ENCODE measurements around the gene PCNA.

Gene PCNA

DNA sequence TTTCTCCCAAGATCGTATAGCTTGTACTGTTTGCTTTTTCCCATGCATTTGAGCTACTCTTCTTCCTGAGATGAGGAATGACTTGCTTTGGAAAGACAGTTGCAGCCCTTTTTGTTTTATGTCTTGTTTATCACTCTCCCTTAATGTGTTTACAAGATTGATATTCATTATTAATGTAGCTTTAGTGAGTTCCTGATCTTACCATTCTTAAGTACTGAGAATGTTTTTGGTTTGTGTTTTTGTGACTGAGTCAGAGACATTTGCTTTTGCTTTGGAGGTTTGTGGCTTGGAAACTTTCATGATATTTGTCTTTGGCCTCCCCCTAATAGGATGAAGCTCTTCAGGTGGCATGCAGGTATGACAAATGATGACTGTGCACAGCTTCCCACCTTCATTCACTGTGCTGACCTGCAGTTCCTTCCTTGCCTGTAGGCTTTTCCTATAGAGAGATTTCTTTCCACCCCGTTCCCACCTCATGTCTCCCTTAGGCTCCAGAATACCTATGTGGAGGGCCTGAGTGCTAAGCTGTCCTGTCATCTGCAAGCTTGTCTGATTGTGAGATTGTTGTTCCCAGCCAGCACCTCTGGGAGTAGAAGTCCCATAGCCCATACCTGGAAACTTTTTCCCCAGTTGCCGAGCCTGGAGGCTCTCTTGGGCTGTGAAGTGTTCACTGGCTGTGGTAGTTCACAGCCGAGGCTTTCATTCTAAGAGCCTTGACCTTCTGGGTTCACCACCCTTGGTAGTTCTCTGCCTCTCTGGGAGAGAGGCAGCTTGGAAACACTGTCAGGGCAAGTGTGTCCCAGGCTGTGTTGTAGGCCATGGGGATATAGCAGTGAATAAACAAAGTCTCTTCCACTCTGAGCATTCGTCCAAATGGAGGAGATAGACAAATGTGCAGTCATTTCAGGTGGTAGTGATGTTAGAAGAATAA lies 34.1 kb upstream of the PCNA start:
- Histone ChIP-seq H3K4me1 (ENCODE audit: control insufficient read depth, insufficient read depth, low read length, unreplicated experiment) (peaks cover 32% of the 10 kb centered on the region), H3K27ac (ENCODE audit: low read depth, low read length) (no peak overlapping the region), H3K4me3 (ENCODE audit: low read depth, low read length) (no peak overlapping the region), H3K36me3 (ENCODE audit: insufficient read depth, low read length) (no peaks in the 10 kb centered on the region), H3K79me2 (ENCODE audit: control insufficient read depth, insufficient read depth, low read length, unreplicated experiment) (peaks cover 43% of the 10 kb centered on the region), H3K27me3 (ENCODE audit: insufficient read depth, low read length) (no peaks in the 10 kb centered on the region), H2AFZ (ENCODE audit: low read length, unreplicated experiment) (no peak overlapping the region)

DNA sequence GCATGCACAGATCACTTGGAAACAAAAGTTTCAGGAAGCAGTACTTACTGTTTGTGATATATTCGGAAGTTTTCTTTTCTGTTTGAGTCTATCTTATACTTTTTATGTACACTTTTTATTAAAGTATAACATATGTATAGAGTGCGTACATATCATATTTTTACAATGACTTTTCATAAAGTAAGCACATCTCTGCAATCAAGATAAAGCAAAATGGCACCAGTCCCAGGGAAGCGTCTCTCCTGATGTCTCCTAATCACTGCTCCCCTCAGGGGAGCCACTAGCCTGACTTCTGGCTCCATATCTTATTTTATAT lies 33.4 kb upstream of the PCNA start:
- peaks cover 32% of the 10 kb centered on the region for H3K4me1 ChIP-seq (ENCODE audit: control insufficient read depth, insufficient read depth, low read length, unreplicated experiment)
- no peak overlapping the region for H3K4me3 ChIP-seq (ENCODE audit: low read depth, low read length)
- H3K36me3 ChIP-seq (ENCODE audit: insufficient read depth, low read length) = no peaks in the 10 kb centered on the region
- no peak overlapping the region for H2AFZ ChIP-seq (ENCODE audit: low read length, unreplicated experiment)
- no peaks in the 10 kb centered on the region for H3K27me3 ChIP-seq (ENCODE audit: insufficient read depth, low read length)
- H3K27ac ChIP-seq (ENCODE audit: low read depth, low read length) = no peak overlapping the region
- H3K79me2 ChIP-seq (ENCODE audit: control insufficient read depth, insufficient read depth, low read length, unreplicated experiment) = peaks cover 36% of the 10 kb centered on the region

GRCh38 chr20:5150226-5151076 lies 30.7 kb upstream of the PCNA start:
- peaks cover 13% of the 10 kb centered on the region for H3K4me1 ChIP-seq (ENCODE audit: control insufficient read depth, insufficient read depth, low read length, unreplicated experiment)

GRCh38 chr20:5149892-5150225 lies 30.1 kb upstream of the PCNA start:
- Histone ChIP-seq H2AFZ (ENCODE audit: low read length, unreplicated experiment) (no peak overlapping the region), H3K27me3 (ENCODE audit: insufficient read depth, low read length) (no peaks in the 10 kb centered on the region), H3K79me2 (ENCODE audit: control insufficient read depth, insufficient read depth, low read length, unreplicated experiment) (peaks cover 21% of the 10 kb centered on the region), H3K4me3 (ENCODE audit: low read depth, low read length) (no peak overlapping the region), H3K36me3 (ENCODE audit: insufficient read depth, low read length) (no peaks in the 10 kb centered on the region), H3K27ac (ENCODE audit: low read depth, low read length) (no peak overlapping the region), H3K4me1 (ENCODE audit: control insufficient read depth, insufficient read depth, low read length, unreplicated experiment) (peaks cover 13% of the 10 kb centered on the region)

More at GRCh38 chr20:5150226-5151076, 30.7 kb upstream of the PCNA start:
- Histone ChIP-seq H3K79me2 (ENCODE audit: control insufficient read depth, insufficient read depth, low read length, unreplicated experiment) (peaks cover 21% of the 10 kb centered on the region), H3K36me3 (ENCODE audit: insufficient read depth, low read length) (no peaks in the 10 kb centered on the region), H3K27me3 (ENCODE audit: insufficient read depth, low read length) (no peaks in the 10 kb centered on the region), H3K27ac (ENCODE audit: low read depth, low read length) (no peak overlapping the region), H3K4me3 (ENCODE audit: low read depth, low read length) (no peak overlapping the region), H2AFZ (ENCODE audit: low read length, unreplicated experiment) (no peak overlapping the region)

DNA sequence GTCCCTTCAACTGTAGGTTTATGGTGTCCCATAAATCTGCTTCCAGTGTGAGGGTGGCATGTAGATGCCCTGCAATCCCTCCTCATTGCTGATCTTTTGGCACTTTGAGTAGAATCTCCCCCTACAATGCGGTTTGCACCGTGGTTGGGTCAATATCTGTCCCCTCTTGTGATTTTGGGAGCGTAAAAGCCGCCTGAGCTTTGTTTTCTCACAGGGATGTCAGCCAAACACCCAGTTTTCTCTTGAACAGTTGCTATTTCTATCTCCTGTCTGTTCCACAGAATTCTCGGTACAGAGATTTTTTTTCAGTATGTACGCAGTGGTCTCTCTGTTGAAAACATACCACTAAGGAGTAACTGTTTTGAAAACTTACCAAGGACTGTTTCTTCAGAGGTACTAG lies 28.8 kb upstream of the PCNA start:
- Histone ChIP-seq H3K36me3 (ENCODE audit: insufficient read depth, low read length) (no peaks in the 10 kb centered on the region), H3K79me2 (ENCODE audit: control insufficient read depth, insufficient read depth, low read length, unreplicated experiment) (peaks cover 21% of the 10 kb centered on the region)

DNA sequence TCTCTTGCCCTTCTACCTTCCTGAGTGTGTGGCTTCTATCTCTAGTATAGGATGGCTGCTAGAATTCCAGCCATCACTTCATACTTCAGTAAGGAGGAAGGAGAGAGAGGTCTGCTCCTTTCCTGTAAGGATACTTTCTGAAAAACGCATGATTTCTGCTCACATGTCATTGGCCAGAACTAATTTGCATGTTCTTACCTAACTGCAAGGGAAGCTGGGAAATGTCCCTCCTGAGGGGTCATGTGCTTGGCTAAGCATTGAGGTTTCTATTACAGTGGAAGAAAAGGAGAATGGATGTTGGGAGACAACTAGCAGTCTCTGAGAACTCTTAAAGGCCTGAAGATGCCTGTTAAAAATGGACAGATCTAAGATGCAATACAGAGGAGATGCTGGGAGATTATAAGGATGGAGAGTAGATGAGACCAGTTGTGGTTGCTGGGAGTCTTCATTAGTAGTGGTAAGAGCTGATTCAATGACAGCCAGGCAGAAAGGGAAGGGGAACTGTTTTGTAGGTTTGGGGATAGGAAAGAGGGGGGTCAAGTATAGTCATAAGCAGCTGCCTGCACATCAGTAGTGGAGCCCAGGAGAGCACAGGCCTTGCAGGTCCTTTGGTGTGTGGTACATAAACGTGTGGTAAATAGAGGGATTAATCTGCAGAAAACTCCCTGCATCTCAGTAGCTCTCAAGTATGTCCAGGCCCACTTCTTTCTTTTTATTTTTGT lies 27.3 kb upstream of the PCNA start:
- Histone ChIP-seq H3K79me2 (ENCODE audit: control insufficient read depth, insufficient read depth, low read length, unreplicated experiment) (peaks cover 17% of the 10 kb centered on the region), H3K36me3 (ENCODE audit: insufficient read depth, low read length) (no peaks in the 10 kb centered on the region), H2AFZ (ENCODE audit: low read length, unreplicated experiment) (no peak overlapping the region), H3K27ac (ENCODE audit: low read depth, low read length) (no peak overlapping the region), H3K4me1 (ENCODE audit: control insufficient read depth, insufficient read depth, low read length, unreplicated experiment) (peaks cover 8% of the 10 kb centered on the region), H3K27me3 (ENCODE audit: insufficient read depth, low read length) (no peaks in the 10 kb centered on the region), H3K4me3 (ENCODE audit: low read depth, low read length) (no peak overlapping the region)

More for the DNA sequence above, 28.8 kb upstream of the PCNA start:
- Histone ChIP-seq H3K4me1 (ENCODE audit: control insufficient read depth, insufficient read depth, low read length, unreplicated experiment) (peaks cover 11% of the 10 kb centered on the region), H3K27ac (ENCODE audit: low read depth, low read length) (no peak overlapping the region), H3K4me3 (ENCODE audit: low read depth, low read length) (no peak overlapping the region), H3K27me3 (ENCODE audit: insufficient read depth, low read length) (no peaks in the 10 kb centered on the region), H2AFZ (ENCODE audit: low read length, unreplicated experiment) (no peak overlapping the region)

DNA sequence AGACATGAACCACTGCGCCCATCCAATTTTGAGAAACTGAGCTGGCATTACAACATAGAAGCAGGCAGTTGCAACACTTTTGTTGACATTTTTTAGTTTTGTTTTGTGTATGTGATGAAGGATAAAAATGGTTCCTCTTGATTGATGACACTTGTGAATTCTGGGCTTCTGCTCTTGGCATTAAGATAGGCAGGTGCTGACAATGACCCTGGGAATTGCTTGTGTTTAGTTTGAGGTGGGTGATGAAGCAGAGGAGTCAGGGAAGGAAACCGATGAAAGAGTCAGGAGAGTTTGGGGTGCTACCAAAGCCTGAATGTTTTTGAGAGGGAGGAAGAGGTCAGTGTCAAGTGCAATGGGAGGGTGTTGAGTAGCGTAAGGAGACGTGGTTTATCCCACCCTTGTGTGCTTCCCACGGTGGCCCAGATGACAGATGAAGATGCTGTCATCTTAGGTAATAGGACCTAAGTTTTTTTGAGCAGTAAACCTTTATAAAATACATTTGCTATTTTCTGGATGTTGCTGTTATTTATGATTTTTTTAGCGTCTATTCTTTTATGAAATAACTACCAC lies 26.4 kb upstream of the PCNA start:
- Histone ChIP-seq H2AFZ (ENCODE audit: low read length, unreplicated experiment) (no peak overlapping the region), H3K4me3 (ENCODE audit: low read depth, low read length) (no peak overlapping the region), H3K27me3 (ENCODE audit: insufficient read depth, low read length) (no peaks in the 10 kb centered on the region), H3K27ac (ENCODE audit: low read depth, low read length) (no peak overlapping the region), H3K36me3 (ENCODE audit: insufficient read depth, low read length) (no peaks in the 10 kb centered on the region), H3K79me2 (ENCODE audit: control insufficient read depth, insufficient read depth, low read length, unreplicated experiment) (peaks cover 23% of the 10 kb centered on the region), H3K4me1 (ENCODE audit: control insufficient read depth, insufficient read depth, low read length, unreplicated experiment) (peaks cover 8% of the 10 kb centered on the region)

DNA sequence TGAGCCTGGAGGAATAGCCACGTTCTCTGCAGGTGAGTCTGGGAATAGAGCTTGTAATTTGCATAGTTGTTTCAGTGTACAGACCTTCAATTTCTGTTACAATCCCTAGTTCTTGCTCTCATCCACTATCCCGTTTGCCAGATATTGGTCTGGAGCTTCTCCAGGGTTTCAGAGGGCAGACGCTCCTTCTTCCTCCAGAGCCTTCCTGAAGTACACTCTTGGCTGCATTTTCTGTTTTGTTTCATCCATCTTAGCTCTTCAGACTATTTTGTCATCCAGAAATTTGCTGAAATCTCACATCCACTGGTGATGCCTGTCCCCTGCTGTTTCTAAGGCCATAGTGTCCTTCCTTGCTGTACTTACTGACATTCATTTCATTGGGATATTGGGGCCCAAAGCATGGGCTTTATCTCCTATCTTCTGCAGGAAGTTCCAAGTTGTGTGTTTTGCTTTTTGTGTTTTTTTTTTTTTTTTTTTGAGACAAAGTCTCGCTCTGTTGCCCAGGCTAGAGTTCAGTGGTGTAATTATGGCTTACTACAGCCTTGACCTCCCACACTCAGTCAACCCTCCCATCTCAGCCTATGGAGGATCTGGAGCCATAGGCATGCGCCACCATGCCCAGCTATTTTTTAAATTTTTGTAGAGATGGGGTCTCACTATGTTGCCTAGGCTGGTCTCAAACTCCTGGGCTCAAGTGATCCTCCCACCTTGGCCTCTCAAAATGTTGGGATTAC lies 25.8 kb upstream of the PCNA start:
- H3K4me1 ChIP-seq (ENCODE audit: control insufficient read depth, insufficient read depth, low read length, unreplicated experiment) = peaks cover 2% of the 10 kb centered on the region
- H3K27me3 ChIP-seq (ENCODE audit: insufficient read depth, low read length) = no peaks in the 10 kb centered on the region
- H3K27ac ChIP-seq (ENCODE audit: low read depth, low read length) = no peak overlapping the region
- no peaks in the 10 kb centered on the region for H3K36me3 ChIP-seq (ENCODE audit: insufficient read depth, low read length)
- H3K79me2 ChIP-seq (ENCODE audit: control insufficient read depth, insufficient read depth, low read length, unreplicated experiment) = peaks cover 29% of the 10 kb centered on the region
- no peak overlapping the region for H3K4me3 ChIP-seq (ENCODE audit: low read depth, low read length)
- H2AFZ ChIP-seq (ENCODE audit: low read length, unreplicated experiment) = no peak overlapping the region

GRCh38 chr20:5143851-5144250 lies 24.1 kb upstream of the PCNA start:
- Histone ChIP-seq H3K4me1 (ENCODE audit: control insufficient read depth, insufficient read depth, low read length, unreplicated experiment) (no peaks in the 10 kb centered on the region), H3K79me2 (ENCODE audit: control insufficient read depth, insufficient read depth, low read length, unreplicated experiment) (peaks cover 32% of the 10 kb centered on the region), H3K4me3 (ENCODE audit: low read depth, low read length) (no peak overlapping the region), H3K27ac (ENCODE audit: low read depth, low read length) (no peak overlapping the region), H3K36me3 (ENCODE audit: insufficient read depth, low read length) (no peaks in the 10 kb centered on the region), H2AFZ (ENCODE audit: low read length, unreplicated experiment) (no peak overlapping the region), H3K27me3 (ENCODE audit: insufficient read depth, low read length) (no peaks in the 10 kb centered on the region)

DNA sequence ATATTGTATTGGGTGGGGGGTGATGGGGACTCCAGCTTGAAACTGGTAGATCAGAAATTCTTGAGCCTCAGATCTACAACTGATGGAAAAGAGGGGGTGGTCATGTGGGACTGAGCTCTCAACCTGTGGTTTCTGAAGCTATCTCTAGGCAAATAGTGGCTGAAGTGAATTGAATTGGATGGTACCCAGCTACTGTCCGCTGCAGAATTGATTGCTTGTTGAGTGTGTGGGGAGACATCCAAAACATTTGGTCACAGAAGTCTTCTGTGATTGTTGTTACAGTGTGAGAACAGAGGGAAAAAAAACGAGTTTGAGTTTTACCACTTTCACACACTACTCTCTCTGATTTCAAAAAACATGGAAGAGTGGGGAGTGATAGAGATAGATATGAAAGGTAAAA lies 21.9 kb upstream of the PCNA start:
- no peak overlapping the region for H3K4me3 ChIP-seq (ENCODE audit: low read depth, low read length)
- H3K27me3 ChIP-seq (ENCODE audit: insufficient read depth, low read length) = no peaks in the 10 kb centered on the region
- H2AFZ ChIP-seq (ENCODE audit: low read length, unreplicated experiment) = no peak overlapping the region
- no peaks in the 10 kb centered on the region for H3K36me3 ChIP-seq (ENCODE audit: insufficient read depth, low read length)
- no peaks in the 10 kb centered on the region for H3K4me1 ChIP-seq (ENCODE audit: control insufficient read depth, insufficient read depth, low read length, unreplicated experiment)
- H3K27ac ChIP-seq (ENCODE audit: low read depth, low read length) = no peak overlapping the region
- peaks cover 34% of the 10 kb centered on the region for H3K79me2 ChIP-seq (ENCODE audit: control insufficient read depth, insufficient read depth, low read length, unreplicated experiment)

Data from ACC112 (cell line).